AG04450 (cell line): Measurements from ENCODE around the gene CCNL2. TPM values are rescaled to one million over a fixed set of nuclear protein-coding genes. Genes with fewer than 3 reads are reported as not detected.

ENCODE experiments used
- CTCF ChIA-PET: fragments of 300-600, 350-600 bp; formaldehyde crosslinking; extraction: SDS; loops from one replicate; lab custom pipeline; 2022; ENCODE audit warnings: antibody characterized with exemption, inconsistent platforms; lab: Charles Lee
- POLR2A ChIA-PET: fragments of 350-600 bp; formaldehyde crosslinking; extraction: SDS; loops from one replicate; lab custom pipeline; 2021; ENCODE audit warnings: antibody characterized with exemption, inconsistent platforms; lab: Yijun Ruan, JAX
- DNase-seq: peaks from one replicate; pipeline ENCODE4 v3.0.0-alpha.2; 2011; ENCODE audit warnings: low read depth, low spot score
- H3K27ac ChIP-seq: one replicate; pipeline ENCODE4 v1.5.1; 2012; ENCODE audit warnings: low read depth, low read length, control low read depth
- H3K27me3 ChIP-seq: one replicate; pipeline ENCODE4 v1.6.0; 2012; ENCODE audit warnings: low read length; ENCODE audit not compliant: control insufficient read depth, insufficient read depth
- H3K4me3 ChIP-seq: 2 replicates; pipeline ENCODE4 v1.5.1; 2011; ENCODE audit warnings: mild to moderate bottlenecking, low read depth, low read length, control low read depth
- H3K9me3 ChIP-seq: 2 replicates; pipeline ENCODE4 v1.5.1; 2012; ENCODE audit warnings: low read length; ENCODE audit not compliant: control insufficient read depth, insufficient read depth
- polyA plus RNA-seq: library from polyadenylated mRNA; depleted of rRNA; stranded (reverse); fragments of >200 nt; gene quantifications from 2 replicates; pipeline ENCODE4 v1.2.3, GENCODE V29; 2011
- TF ChIP-seq, protein P1 (sequence below): IDR thresholded peaks from 2 replicates; pipeline ENCODE4 v1.5.1; 2011; ENCODE audit warnings: low read depth, low read length, control low read depth, inconsistent platforms

CCNL2 gene
- polyA plus RNA-seq, 1 experiment = 181 TPM

GRCh38 chr1:1342584-1343115 is 56.5 kb downstream of the CCNL2 start:
- DNase-seq = no peak
- no peaks in the 10 kb centered on the region for H3K27me3 ChIP-seq
- H3K4me3 ChIP-seq = no peak overlapping the region
- peaks cover 3% of the 10 kb centered on the region; the same call in 1 of the 2 replicates for H3K9me3 ChIP-seq
- H3K27ac ChIP-seq = no peak overlapping the region
- ChIA-PET POLR2A (no interaction called here), CTCF (no interaction called here)
- TF ChIP-seq, protein P1, sequence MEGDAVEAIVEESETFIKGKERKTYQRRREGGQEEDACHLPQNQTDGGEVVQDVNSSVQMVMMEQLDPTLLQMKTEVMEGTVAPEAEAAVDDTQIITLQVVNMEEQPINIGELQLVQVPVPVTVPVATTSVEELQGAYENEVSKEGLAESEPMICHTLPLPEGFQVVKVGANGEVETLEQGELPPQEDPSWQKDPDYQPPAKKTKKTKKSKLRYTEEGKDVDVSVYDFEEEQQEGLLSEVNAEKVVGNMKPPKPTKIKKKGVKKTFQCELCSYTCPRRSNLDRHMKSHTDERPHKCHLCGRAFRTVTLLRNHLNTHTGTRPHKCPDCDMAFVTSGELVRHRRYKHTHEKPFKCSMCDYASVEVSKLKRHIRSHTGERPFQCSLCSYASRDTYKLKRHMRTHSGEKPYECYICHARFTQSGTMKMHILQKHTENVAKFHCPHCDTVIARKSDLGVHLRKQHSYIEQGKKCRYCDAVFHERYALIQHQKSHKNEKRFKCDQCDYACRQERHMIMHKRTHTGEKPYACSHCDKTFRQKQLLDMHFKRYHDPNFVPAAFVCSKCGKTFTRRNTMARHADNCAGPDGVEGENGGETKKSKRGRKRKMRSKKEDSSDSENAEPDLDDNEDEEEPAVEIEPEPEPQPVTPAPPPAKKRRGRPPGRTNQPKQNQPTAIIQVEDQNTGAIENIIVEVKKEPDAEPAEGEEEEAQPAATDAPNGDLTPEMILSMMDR = no peak

DNA sequence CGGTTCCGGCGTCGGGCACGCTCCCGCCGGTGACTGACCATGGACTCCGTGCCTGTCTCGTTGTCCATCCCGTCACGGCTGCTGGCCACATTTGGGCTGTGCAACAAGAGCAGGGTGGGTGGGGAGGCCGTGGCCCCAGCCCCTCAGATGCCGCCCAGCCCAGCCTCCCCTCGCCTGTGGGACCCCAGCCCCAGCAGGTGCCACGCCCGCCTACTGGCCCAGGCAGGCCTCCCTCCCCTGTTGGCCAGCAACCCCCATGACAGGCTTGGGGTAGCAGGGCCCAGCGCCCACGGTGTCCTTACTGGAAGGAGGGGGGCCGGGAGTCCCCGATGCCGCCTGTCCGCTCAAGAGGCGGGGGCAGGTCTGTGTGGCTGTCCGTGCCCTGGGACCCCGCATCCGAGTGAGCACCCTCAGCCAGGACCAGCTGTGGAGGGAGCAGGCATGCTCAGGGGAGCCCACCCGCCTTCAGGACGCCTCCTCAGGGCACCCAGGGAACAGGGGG is 57.0 kb downstream of the CCNL2 start:
- H3K27ac ChIP-seq = no peak overlapping the region
- CTCF ChIA-PET = no interaction called here
- H3K27me3 ChIP-seq = no peaks in the 10 kb centered on the region
- DNase-seq = no peak
- TF ChIP-seq, protein P1 = no peak
- H3K4me3 ChIP-seq = no peak overlapping the region
- POLR2A ChIA-PET = no interaction called here
- peaks cover 3% of the 10 kb centered on the region; the same call in 1 of the 2 replicates for H3K9me3 ChIP-seq

GRCh38 chr1:1341549-1342021 is 57.5 kb downstream of the CCNL2 start:
- ChIA-PET CTCF (no interaction called here), POLR2A (no interaction called here)
- no peak for DNase-seq
- Histone ChIP-seq H3K27me3 (no peaks in the 10 kb centered on the region), H3K27ac (no peak overlapping the region), H3K9me3 (peaks cover 3% of the 10 kb centered on the region; the same call in 1 of the 2 replicates), H3K4me3 (no peak overlapping the region)
- TF ChIP-seq, protein P1 = no peak

DNA sequence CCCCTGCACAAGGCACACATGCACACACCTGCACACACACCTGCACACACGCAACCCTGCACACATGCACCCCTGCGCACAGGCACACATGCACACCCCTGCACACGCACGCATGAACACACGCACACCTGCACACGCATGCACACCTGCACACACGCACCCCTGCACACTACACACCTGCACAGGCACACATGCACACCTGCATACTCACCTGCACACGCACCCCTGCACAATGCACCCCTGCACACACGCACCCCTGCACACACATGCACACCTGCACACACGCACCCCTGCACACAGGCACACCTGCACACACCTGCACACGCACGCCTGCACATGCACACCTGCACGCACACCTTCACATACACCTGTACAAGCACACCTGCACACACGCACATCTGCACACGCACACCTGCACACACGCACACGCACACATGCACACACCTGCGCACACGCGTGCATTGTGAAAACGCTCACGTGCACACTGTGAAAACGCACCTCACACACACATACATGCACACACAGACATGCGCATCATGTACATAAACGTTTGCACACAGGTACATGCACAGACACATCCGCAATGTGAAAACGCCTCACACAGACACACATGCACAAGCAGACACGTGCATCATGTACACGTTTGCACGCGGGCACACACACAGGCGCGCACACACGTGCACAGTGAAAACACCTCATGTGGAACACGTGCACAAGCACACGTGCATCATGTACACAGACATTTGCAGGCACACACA is 58.2 kb downstream of the CCNL2 start:
- H3K27ac ChIP-seq = no peak overlapping the region
- CTCF ChIA-PET = no interaction called here
- H3K9me3 ChIP-seq = peaks cover 3% of the 10 kb centered on the region; the same call in 1 of the 2 replicates
- POLR2A ChIA-PET = no interaction called here
- DNase-seq = no peak
- H3K27me3 ChIP-seq = no peaks in the 10 kb centered on the region
- H3K4me3 ChIP-seq = no peak overlapping the region
- TF ChIP-seq, protein P1 = no peak

- POLR2A ChIA-PET = interaction anchor here (1.1 kb wide), 1 partner anchor 10 kb away, joined by 3 read pairs; no protein-coding TSS in a partner anchor
- Histone ChIP-seq H3K27me3 (no peaks in the 10 kb centered on the region), H3K27ac (no peak overlapping the region), H3K4me3 (no peak overlapping the region), H3K9me3 (peaks cover 3% of the 10 kb centered on the region; the same call in 1 of the 2 replicates)
- no peak for DNase-seq
- CTCF ChIA-PET = no interaction called here
- TF ChIP-seq, protein P1 = no peak
Observed at GRCh38 chr1:1340185-1340584, 59.0 kb downstream of the CCNL2 start.
